GM21619 (cell line): ENCODE data around the gene FNBP1.

Source experiments
- ATAC-seq: cut with Tn5 transposase; IDR thresholded peaks from one replicate; pipeline ENCODE4 v1.9.1; 2021; ENCODE audit not compliant: unreplicated experiment

Gene FNBP1

GRCh38 chr9:130045725-130046450 lies 2.9 kb upstream of the FNBP1 start:
- ATAC-seq: no peak

- no peak for ATAC-seq
These were observed 950 bp upstream of the FNBP1 start for GRCh38 chr9:130043654-130044623.

GRCh38 chr9:130042406-130042884 lies 544 bp downstream of the FNBP1 start:
- ATAC-seq: no peak

- ATAC-seq: no peak
These were observed 1.2 kb downstream of the FNBP1 start for GRCh38 chr9:130041648-130042405.

- ATAC-seq: no peak
These were observed 1.9 kb downstream of the FNBP1 start for GRCh38 chr9:130040984-130041647.

- no peak for ATAC-seq
These were observed 3.4 kb downstream of the FNBP1 start for GRCh38 chr9:130039528-130040147.

- ATAC-seq: no peak
These were observed 6.9 kb downstream of the FNBP1 start for GRCh38 chr9:130036099-130036498.

- no peak for ATAC-seq
These were observed 8.4 kb downstream of the FNBP1 start for GRCh38 chr9:130034570-130034969.

GRCh38 chr9:130030651-130031127 lies 12.3 kb downstream of the FNBP1 start:
- no peak for ATAC-seq

- ATAC-seq: peak; percentile 33
These were observed 13.6 kb downstream of the FNBP1 start for GRCh38 chr9:130029223-130029973.

GRCh38 chr9:130028493-130029222 lies 14.3 kb downstream of the FNBP1 start:
- no peak for ATAC-seq

GRCh38 chr9:130027533-130028365 lies 15.2 kb downstream of the FNBP1 start:
- ATAC-seq: no peak

GRCh38 chr9:130026583-130027340 lies 16.2 kb downstream of the FNBP1 start:
- ATAC-seq: no peak

- ATAC-seq: no peak
These were observed 18.4 kb downstream of the FNBP1 start for GRCh38 chr9:130024597-130024994.

GRCh38 chr9:130023994-130024596 lies 18.9 kb downstream of the FNBP1 start:
- no peak for ATAC-seq

GRCh38 chr9:130023144-130023787 lies 19.7 kb downstream of the FNBP1 start:
- peak; percentile 43 for ATAC-seq
